Measurements from ENCODE around the gene MT1F. TPM values are rescaled to one million over a fixed set of nuclear protein-coding genes. Genes with fewer than 3 reads are reported as not detected.

The MT1F gene
- total RNA-seq, 4 donors from 2014 or later: 3.2 TPM; not detected in 3

DNA sequence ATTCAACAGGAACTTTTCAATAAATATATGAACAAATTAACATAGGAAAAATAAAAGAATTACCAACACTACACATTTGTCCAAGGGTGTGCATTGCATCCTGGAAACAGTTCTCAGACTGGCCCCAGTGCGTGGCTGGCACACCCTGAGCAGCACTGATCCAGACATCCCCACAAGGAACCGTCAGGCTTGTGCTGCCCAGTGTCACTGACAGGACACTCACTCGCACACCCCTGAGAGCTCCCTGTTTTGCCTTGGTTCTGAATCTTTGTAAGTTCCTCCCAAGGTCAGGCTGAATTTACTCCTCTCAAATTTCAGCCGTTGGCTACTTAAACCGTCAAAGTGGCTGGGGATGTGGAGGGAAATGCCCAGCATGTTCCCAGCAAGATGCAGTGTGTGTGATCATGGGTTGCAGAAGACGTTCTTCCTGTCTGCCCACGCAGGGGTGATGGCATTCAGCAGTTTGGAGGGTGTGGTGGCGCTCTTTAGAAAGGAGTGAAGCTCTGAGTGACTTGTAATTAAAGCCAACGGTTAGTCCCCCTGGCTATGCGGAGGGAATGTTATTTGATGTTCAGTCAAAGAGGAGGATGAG is 47.6 kb upstream of the MT1F start:
- H3K4me3 ChIP-seq: peak overlapping the region; percentile 60 to 75 (median 70)

DNA sequence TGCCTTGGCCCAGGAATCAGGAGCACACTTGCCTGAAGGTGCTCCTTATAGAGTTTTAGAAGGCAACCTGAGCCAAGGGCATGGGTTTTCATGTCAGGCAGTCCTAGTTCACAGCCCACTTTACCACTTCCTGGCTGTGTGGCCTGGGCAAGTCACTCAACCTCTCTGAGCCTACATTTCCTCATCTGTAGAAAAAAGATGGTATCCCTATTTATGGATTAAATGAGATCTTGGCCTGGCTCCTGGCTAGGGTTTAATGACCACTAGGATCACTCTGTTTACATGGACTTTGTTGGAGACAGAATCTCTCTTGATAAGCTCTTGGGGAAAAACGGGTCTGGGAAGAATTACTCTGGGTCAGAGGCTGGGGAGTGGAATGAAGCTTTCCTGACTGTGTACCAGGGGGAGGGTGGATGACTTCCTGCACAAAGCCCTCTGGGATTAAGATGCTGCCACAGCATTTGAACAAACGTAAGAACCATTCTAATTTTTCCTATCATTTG is 47.1 kb upstream of the MT1F start:
- peak overlapping the region; percentile 95 to 99 (median 98) for H3K27ac ChIP-seq
- H3K27me3 ChIP-seq: no peaks in the 10 kb centered on the region
- in situ Hi-C loops (cut with MboI; ENCODE audit: low sequenced_read_pairs in 4 of 4): no loop called here
- ATAC-seq: no peak
- DNase-seq: no peak
- intact Hi-C loops (cut with DNase I; ENCODE audit: low total_unique reads): loop anchor here (1.0 kb wide), 1 partner anchor 15 kb away; the partner anchor contains the start of gene MT1E
- no peaks in the 10 kb centered on the region for H3K36me3 ChIP-seq
- no peaks in the 10 kb centered on the region for H3K9me3 ChIP-seq
- TF ChIP-seq, protein P1, sequence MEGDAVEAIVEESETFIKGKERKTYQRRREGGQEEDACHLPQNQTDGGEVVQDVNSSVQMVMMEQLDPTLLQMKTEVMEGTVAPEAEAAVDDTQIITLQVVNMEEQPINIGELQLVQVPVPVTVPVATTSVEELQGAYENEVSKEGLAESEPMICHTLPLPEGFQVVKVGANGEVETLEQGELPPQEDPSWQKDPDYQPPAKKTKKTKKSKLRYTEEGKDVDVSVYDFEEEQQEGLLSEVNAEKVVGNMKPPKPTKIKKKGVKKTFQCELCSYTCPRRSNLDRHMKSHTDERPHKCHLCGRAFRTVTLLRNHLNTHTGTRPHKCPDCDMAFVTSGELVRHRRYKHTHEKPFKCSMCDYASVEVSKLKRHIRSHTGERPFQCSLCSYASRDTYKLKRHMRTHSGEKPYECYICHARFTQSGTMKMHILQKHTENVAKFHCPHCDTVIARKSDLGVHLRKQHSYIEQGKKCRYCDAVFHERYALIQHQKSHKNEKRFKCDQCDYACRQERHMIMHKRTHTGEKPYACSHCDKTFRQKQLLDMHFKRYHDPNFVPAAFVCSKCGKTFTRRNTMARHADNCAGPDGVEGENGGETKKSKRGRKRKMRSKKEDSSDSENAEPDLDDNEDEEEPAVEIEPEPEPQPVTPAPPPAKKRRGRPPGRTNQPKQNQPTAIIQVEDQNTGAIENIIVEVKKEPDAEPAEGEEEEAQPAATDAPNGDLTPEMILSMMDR (IDR thresholded peaks at IDR 0.05 in 4 of 5, conservative IDR thresholded peaks at IDR 0.05 in 1 of 5): no peak
- TF ChIP-seq POLR2A (IDR thresholded peaks at IDR 0.05): no peak
- peaks cover 52 to 61% of the 10 kb centered on the region in 2 donors for H3K4me1 ChIP-seq
- peak overlapping the region; percentile 60 to 75 (median 70) for H3K4me3 ChIP-seq

More for the DNA sequence above, 47.6 kb upstream of the MT1F start:
- Histone ChIP-seq H3K36me3 (no peaks in the 10 kb centered on the region), H3K9me3 (no peaks in the 10 kb centered on the region), H3K27ac (peak overlapping the region; percentile 95 to 99 (median 98)), H3K27me3 (no peaks in the 10 kb centered on the region), H3K4me1 (peaks cover 58 to 66% of the 10 kb centered on the region in 2 donors)
- ATAC-seq: peak; percentile 5 to 19
- TF ChIP-seq, protein P1 (IDR thresholded peaks at IDR 0.05 in 4 of 5, conservative IDR thresholded peaks at IDR 0.05 in 1 of 5): no peak
- TF ChIP-seq POLR2A (IDR thresholded peaks at IDR 0.05): peak in 1 of 2 donors; percentile 67
- in situ Hi-C loops (cut with MboI; ENCODE audit: low sequenced_read_pairs in 4 of 4): no loop called here
- intact Hi-C loops (cut with DNase I; ENCODE audit: low total_unique reads): no loop called here
- peak; percentile 64 to 86 for DNase-seq

DNA sequence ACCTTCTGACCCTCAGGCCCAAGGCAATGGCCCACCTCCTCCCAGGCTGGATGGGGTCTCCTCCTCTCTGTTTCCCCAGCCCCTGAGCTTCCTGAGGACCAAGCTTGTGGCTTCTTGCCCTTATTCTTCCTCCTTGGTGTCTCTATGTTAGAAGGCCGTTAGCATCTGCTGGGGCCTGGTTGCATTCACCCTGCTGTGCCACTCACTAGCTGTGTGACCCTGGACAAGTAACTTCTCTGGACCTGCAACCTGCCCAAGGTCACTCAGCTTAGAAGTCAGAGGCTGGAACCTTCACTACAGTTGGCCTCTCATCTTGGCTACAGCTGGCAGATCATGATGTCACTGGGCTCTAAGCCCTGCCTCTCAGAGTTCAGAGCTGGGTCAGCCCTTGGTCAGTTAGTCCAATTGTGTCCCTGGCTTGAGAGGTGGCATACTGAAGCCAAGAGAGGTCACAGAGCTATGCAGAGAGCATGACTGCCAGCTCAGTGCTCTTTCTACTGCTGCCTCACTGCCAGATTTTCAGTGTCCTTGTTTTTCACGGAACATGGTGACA is 46.4 kb upstream of the MT1F start:
- TF ChIP-seq POLR2A (IDR thresholded peaks at IDR 0.05): no peak
- TF ChIP-seq, protein P1 (IDR thresholded peaks at IDR 0.05 in 4 of 5, conservative IDR thresholded peaks at IDR 0.05 in 1 of 5): no peak
- peak; percentile 58 to 64 for ATAC-seq
- H3K27me3 ChIP-seq: no peaks in the 10 kb centered on the region
- peak; percentile 90 to 98 for DNase-seq
- H3K36me3 ChIP-seq: no peaks in the 10 kb centered on the region
- peak overlapping the region; percentile 95 to 99 (median 98) for H3K27ac ChIP-seq
- no peaks in the 10 kb centered on the region for H3K9me3 ChIP-seq
- H3K4me3 ChIP-seq: peak overlapping the region in 1 of 4 donors; percentile 26
- peaks cover 45 to 54% of the 10 kb centered on the region in 2 donors for H3K4me1 ChIP-seq
- in situ Hi-C loops (cut with MboI; ENCODE audit: low sequenced_read_pairs in 4 of 4): no loop called here
- intact Hi-C loops (cut with DNase I; ENCODE audit: low total_unique reads): loop anchor here (1.0 kb wide), 1 partner anchor 14 kb away; the partner anchor contains the start of gene MT1E

DNA sequence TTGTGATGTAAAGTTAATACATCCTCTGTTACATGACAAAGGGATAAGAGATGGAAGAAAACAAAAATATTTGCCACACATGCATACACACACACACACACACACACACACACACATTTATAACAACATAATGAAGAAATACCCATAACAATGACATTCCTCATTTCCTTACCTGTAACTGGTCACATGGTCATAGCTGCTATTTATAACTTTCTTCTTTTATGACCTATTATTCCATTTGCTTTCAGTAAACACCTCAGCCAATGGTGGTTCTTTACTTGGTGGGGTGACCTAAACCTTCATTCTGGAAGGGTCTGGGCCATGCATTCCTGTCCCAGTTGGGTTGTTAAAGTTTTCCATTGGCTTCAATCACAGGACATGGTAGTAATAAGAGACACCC is 44.1 kb upstream of the MT1F start:
- intact Hi-C loops (cut with DNase I; ENCODE audit: low total_unique reads): no loop called here
- no peak for ATAC-seq
- Histone ChIP-seq H3K9me3 (no peaks in the 10 kb centered on the region), H3K4me3 (no peak overlapping the region), H3K36me3 (no peaks in the 10 kb centered on the region), H3K27me3 (no peaks in the 10 kb centered on the region), H3K27ac (no peak overlapping the region), H3K4me1 (peaks cover 44 to 50% of the 10 kb centered on the region in 2 donors)
- TF ChIP-seq POLR2A (IDR thresholded peaks at IDR 0.05): no peak
- TF ChIP-seq, protein P1 (IDR thresholded peaks at IDR 0.05 in 4 of 5, conservative IDR thresholded peaks at IDR 0.05 in 1 of 5): no peak
- in situ Hi-C loops (cut with MboI; ENCODE audit: low sequenced_read_pairs in 4 of 4): no loop called here
- no peak for DNase-seq

All from gastrocnemius medialis (tissue), 4 donors.